ENCODE results near the gene EEF2K.
"Not testable (repeated sequence)": the region's sequence is repeated elsewhere in the genome, so short reads cannot be mapped to it uniquely, and the experiment has no call there.

The EEF2K gene

GRCh38 chr16:22206013-22206841 lies at the start of gene EEF2K:
TSS of gene EEF2K (plus strand) at chr16:22206278. CDS start at chr16:22225730, 19,452 bp downstream.
- DNase-seq (ENCODE audit: low read depth, low spot score) = peak; percentile 76

GRCh38 chr16:22161401-22161800 lies 44.7 kb upstream of the EEF2K start:
- no peak for DNase-seq (ENCODE audit: low read depth, low spot score)

- DNase-seq (ENCODE audit: low read depth, low spot score) = no peak
These were observed 44.0 kb upstream of the EEF2K start, which contains the start of gene SDR42E2 for GRCh38 chr16:22161999-22162655. TSS of gene SDR42E2 (plus strand) at chr16:22162506. CDS start at chr16:22165583, 3,077 bp downstream.

GRCh38 chr16:22162656-22163009 lies 43.4 kb upstream of the EEF2K start:
- DNase-seq (ENCODE audit: low read depth, low spot score) = no peak

- no peak for DNase-seq (ENCODE audit: low read depth, low spot score)
These were observed 42.3 kb upstream of the EEF2K start for GRCh38 chr16:22163806-22164205.

- DNase-seq (ENCODE audit: low read depth, low spot score) = no peak
These were observed 41.6 kb upstream of the EEF2K start for GRCh38 chr16:22164482-22164881.

GRCh38 chr16:22165508-22166285 lies 40.4 kb upstream of the EEF2K start:
- no peak for DNase-seq (ENCODE audit: low read depth, low spot score)

- DNase-seq (ENCODE audit: low read depth, low spot score) = no peak
These were observed 34.1 kb upstream of the EEF2K start for GRCh38 chr16:22171953-22172352.

- not testable (repeated sequence) for DNase-seq (ENCODE audit: low read depth, low spot score)
These were observed 33.4 kb upstream of the EEF2K start for GRCh38 chr16:22172642-22173041.

- no peak for DNase-seq (ENCODE audit: low read depth, low spot score)
These were observed 31.4 kb upstream of the EEF2K start for GRCh38 chr16:22174642-22175041.

- DNase-seq (ENCODE audit: low read depth, low spot score) = no peak
These were observed 27.8 kb upstream of the EEF2K start for GRCh38 chr16:22177968-22178930.

- no peak for DNase-seq (ENCODE audit: low read depth, low spot score)
These were observed 24.7 kb upstream of the EEF2K start for GRCh38 chr16:22181426-22181825.

- no peak for DNase-seq (ENCODE audit: low read depth, low spot score)
These were observed 24.2 kb upstream of the EEF2K start for GRCh38 chr16:22181843-22182242.

GRCh38 chr16:22183335-22183734 lies 22.7 kb upstream of the EEF2K start:
- DNase-seq (ENCODE audit: low read depth, low spot score) = no peak

GRCh38 chr16:22183901-22184614 lies 22.0 kb upstream of the EEF2K start:
- DNase-seq (ENCODE audit: low read depth, low spot score) = no peak

- no peak for DNase-seq (ENCODE audit: low read depth, low spot score)
These were observed 21.5 kb upstream of the EEF2K start for GRCh38 chr16:22184615-22184968.

- no peak for DNase-seq (ENCODE audit: low read depth, low spot score)
These were observed 19.6 kb upstream of the EEF2K start for GRCh38 chr16:22186517-22186916.

- no peak for DNase-seq (ENCODE audit: low read depth, low spot score)
These were observed 17.8 kb upstream of the EEF2K start for GRCh38 chr16:22188267-22188594.

- peak; percentile 58 for DNase-seq (ENCODE audit: low read depth, low spot score)
These were observed 17.3 kb upstream of the EEF2K start for GRCh38 chr16:22188595-22189442.
